HG02970 (cell line): Measurements from ENCODE around the gene GYS1.
A peak's percentile ranks its signal among the peaks of the same experiment; 100 is the strongest.

Experiments
- ATAC-seq: cut with Tn5 transposase; IDR thresholded peaks from one replicate; pipeline ENCODE4 v1.9.1; 2021; ENCODE audit warnings: mild to moderate bottlenecking, moderate library complexity, moderate number of reproducible peaks; ENCODE audit not compliant: unreplicated experiment, low FRiP score

The GYS1 gene

GRCh38 chr19:48965806-48966540 lies 27.1 kb downstream of the GYS1 start:
- ATAC-seq, result peak; percentile 4

GRCh38 chr19:48965040-48965805 lies 27.9 kb downstream of the GYS1 start, which contains the start of gene FTL:
TSS of gene FTL (plus strand) at chr19:48965309. CDS start at chr19:48965508, 199 bp downstream.
- ATAC-seq, result peak; percentile 63

- ATAC-seq, result no peak
These were observed 28.7 kb downstream of the GYS1 start for GRCh38 chr19:48964205-48965039.

- ATAC-seq, result no peak
These were observed 29.5 kb downstream of the GYS1 start for GRCh38 chr19:48963371-48964204.

- ATAC-seq, result no peak
These were observed 30.3 kb downstream of the GYS1 start for GRCh38 chr19:48962849-48963165.

GRCh38 chr19:48962029-48962848 lies 30.9 kb downstream of the GYS1 start:
- ATAC-seq, result peak; percentile 27

DNA sequence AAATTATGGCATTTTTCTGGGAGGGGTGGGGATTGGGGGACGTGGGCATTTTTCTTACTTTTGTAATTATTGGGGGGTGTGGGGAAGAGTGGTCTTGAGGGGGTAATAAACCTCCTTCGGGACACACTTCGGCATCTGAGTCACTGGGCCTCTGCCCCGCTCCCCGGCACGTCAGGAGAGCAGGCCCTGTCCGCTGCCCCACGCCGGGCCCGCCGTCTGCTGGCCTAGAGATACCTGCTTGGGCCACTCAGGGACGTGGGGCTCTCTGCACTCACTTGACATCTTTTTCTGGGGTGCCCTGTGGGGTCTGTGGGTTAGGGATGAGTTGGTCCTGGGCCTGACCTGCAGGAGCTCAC lies 31.5 kb downstream of the GYS1 start:
- ATAC-seq, result no peak

- no peak for ATAC-seq
These were observed 32.0 kb downstream of the GYS1 start for GRCh38 chr19:48961051-48961649.

GRCh38 chr19:48959341-48960239 lies 33.5 kb downstream of the GYS1 start:
- no peak for ATAC-seq

DNA sequence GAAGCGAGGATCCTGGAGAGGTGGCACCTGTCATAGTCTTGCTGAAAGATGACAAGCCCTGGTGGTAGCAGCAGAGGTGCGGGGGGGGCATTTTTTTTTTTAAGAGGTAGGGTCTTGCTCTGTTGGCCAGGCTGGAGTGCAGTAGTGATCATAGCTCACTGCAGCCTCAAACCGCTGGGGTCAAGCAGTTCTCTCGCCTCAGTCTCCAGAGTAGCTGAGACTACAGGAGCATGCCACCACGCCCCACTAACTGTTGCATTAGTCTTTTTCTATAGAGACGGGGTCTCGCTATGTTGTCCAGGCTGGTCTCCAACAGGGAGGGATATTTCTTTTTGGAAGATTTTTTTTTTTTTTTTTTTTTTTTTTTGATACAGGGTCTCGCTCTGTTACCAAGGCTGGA lies 35.1 kb downstream of the GYS1 start:
- no peak for ATAC-seq

GRCh38 chr19:48955308-48955958 lies 37.7 kb downstream of the GYS1 start:
- peak; percentile 12 for ATAC-seq

DNA sequence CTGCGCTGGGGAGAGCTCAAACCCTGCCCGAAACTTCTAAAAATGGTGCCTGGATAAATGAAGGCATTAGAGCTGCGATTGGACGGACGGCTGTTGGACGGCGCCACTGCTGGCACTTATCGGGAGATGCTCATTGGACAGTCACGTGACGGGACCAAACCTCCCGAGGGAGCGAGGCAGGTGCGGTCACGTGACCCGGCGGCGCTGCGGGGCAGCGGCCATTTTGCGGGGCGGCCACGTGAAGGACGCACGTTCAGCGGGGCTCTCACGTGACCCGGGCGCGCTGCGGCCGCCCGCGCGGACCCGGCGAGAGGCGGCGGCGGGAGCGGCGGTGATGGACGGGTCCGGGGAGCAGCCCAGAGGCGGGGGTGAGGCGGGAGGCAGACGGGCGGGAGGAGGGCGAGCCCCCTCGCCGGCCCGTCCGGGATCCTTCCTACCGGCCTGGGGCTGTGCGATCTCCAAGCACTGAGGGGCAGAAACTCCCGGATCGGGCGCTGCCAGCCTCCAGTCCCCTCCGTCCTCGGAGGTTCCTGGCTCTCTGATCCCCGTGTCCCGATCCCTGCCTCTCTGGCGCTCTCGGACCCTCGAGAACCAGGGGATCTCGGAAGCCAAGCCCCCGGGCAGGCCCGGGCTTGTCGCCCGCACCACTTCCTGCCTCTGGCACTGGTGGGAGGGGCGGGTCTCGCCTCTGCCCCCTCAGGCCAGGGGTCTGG lies 38.4 kb downstream of the GYS1 start, which contains the start of gene BAX:
TSS of gene BAX (plus strand) at position 281 of the 713 bp plus-strand sequence. CDS start at position 335, 54 bp downstream.
- peak; percentile 88 for ATAC-seq

GRCh38 chr19:48953990-48954594 lies 39.0 kb downstream of the GYS1 start:
- no peak for ATAC-seq

DNA sequence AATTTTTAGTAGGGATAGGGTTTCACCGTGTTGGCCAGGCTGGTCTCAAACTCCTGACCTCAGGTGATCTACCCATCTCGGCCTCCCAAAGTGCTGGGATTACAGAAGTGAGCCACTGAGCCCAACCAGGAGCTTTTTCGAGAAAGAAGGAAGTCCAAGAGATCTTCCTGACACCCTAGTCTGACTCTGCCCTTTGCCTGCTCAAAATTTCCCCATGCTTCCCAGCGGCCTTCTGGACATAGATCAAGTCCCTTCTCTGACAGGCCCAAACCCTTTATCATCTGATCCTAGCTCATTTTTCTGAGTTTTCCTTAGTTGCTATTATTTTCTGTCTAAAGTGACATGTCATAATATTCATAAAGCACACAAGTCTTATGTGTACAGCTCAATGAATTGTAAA lies 40.0 kb downstream of the GYS1 start:
- ATAC-seq, result no peak

GRCh38 chr19:48950830-48951519 lies 42.1 kb downstream of the GYS1 start:
- ATAC-seq, result no peak

- ATAC-seq, result no peak
These were observed 43.0 kb downstream of the GYS1 start for GRCh38 chr19:48950159-48950558.
